NCI-H1092 (cell line): Measurements from ENCODE around the gene SINHCAF.

ENCODE experiments used
- DNase-seq: peaks from one replicate; lab custom pipeline; 2025; lab: John Stamatoyannopoulos, UW

The SINHCAF gene

GRCh38 chr12:31331242-31331641 lies 5.3 kb upstream of the SINHCAF start:
- no peak for DNase-seq

GRCh38 chr12:31326736-31327659 lies 1.0 kb upstream of the SINHCAF start:
- no peak for DNase-seq

- DNase-seq = no peak
Observed at GRCh38 chr12:31325524-31325875, 450 bp downstream of the SINHCAF start.

GRCh38 chr12:31324845-31325523 lies 966 bp downstream of the SINHCAF start:
- peak; percentile 19 for DNase-seq

- DNase-seq = peak; percentile 37
Observed at GRCh38 chr12:31324116-31324844, 1.7 kb downstream of the SINHCAF start.

- no peak for DNase-seq
Observed at GRCh38 chr12:31323391-31324115, 2.4 kb downstream of the SINHCAF start.

- no peak for DNase-seq
Observed at GRCh38 chr12:31322801-31323207, 3.1 kb downstream of the SINHCAF start.

GRCh38 chr12:31321897-31322228 lies 4.1 kb downstream of the SINHCAF start:
- DNase-seq = no peak

- no peak for DNase-seq
Observed at GRCh38 chr12:31321186-31321896, 4.6 kb downstream of the SINHCAF start.

GRCh38 chr12:31318657-31319269 lies 7.2 kb downstream of the SINHCAF start:
- DNase-seq = no peak

- DNase-seq = no peak
Observed at GRCh38 chr12:31317471-31318395, 8.2 kb downstream of the SINHCAF start.

GRCh38 chr12:31316891-31317290 lies 9.1 kb downstream of the SINHCAF start:
- DNase-seq = no peak

GRCh38 chr12:31315784-31316465 lies 10.0 kb downstream of the SINHCAF start:
- DNase-seq = no peak

- no peak for DNase-seq
Observed at GRCh38 chr12:31315044-31315715, 10.8 kb downstream of the SINHCAF start.

- no peak for DNase-seq
Observed at GRCh38 chr12:31312431-31312830, 13.5 kb downstream of the SINHCAF start.

- no peak for DNase-seq
Observed at GRCh38 chr12:31311634-31312258, 14.2 kb downstream of the SINHCAF start.

GRCh38 chr12:31310488-31310887 lies 15.5 kb downstream of the SINHCAF start:
- DNase-seq = no peak

- DNase-seq = no peak
Observed at GRCh38 chr12:31309279-31309678, 16.7 kb downstream of the SINHCAF start.
